H9 (cell line): ENCODE results near the gene THOC5. TPM values are rescaled to one million over a fixed set of nuclear protein-coding genes. Genes with fewer than 3 reads are reported as not detected.

Source experiments
- DNase-seq: peaks from one replicate; pipeline ENCODE4 v3.0.0-alpha.2; 2017
- H2AFZ ChIP-seq: one replicate; pipeline ENCODE4 v1.6.1; 2013; ENCODE audit warnings: mild to moderate bottlenecking, low read length, control low read depth, moderate library complexity
- H2AK5ac ChIP-seq: 2 replicates; pipeline ENCODE4 v1.6.1; 2013; ENCODE audit warnings: low read length, control low read depth, mixed read lengths; ENCODE audit not compliant: insufficient read length
- H2BK120ac ChIP-seq: one replicate; pipeline ENCODE4 v1.6.1; 2013; ENCODE audit warnings: low read depth, mild to moderate bottlenecking, low read length, control low read depth, inconsistent platforms; ENCODE audit not compliant: poor library complexity, severe bottlenecking
- H2BK12ac ChIP-seq: 2 replicates; pipeline ENCODE4 v1.6.1; 2013; ENCODE audit warnings: low read length, control low read depth, mixed read lengths, low read depth; ENCODE audit not compliant: insufficient read length
- H2BK15ac ChIP-seq: 2 replicates; pipeline ENCODE4 v1.6.1; 2013; ENCODE audit warnings: low read depth, low read length, control low read depth
- H2BK20ac ChIP-seq: one replicate; pipeline ENCODE4 v1.6.1; 2013; ENCODE audit warnings: low read depth, mild to moderate bottlenecking, low read length, control low read depth, inconsistent platforms; ENCODE audit not compliant: poor library complexity, severe bottlenecking
- H2BK5ac ChIP-seq: 2 replicates; pipeline ENCODE4 v1.6.1; 2013; ENCODE audit warnings: low read length, control low read depth, mixed read lengths; ENCODE audit not compliant: insufficient read length
- H3K14ac ChIP-seq: 2 replicates; pipeline ENCODE4 v1.6.1; 2013; ENCODE audit warnings: low read length, control low read depth; ENCODE audit not compliant: insufficient read depth
- H3K18ac ChIP-seq: 2 replicates; pipeline ENCODE4 v1.6.1; 2013; ENCODE audit warnings: low read depth, mild to moderate bottlenecking, mixed read lengths, low read length, control low read depth; ENCODE audit not compliant: insufficient read length
- H3K23ac ChIP-seq: 2 replicates; pipeline ENCODE4 v1.6.1; 2013; ENCODE audit warnings: low read length, control low read depth, mixed read lengths, low read depth; ENCODE audit not compliant: insufficient read length
- H3K23me2 ChIP-seq: 2 replicates; pipeline ENCODE4 v1.6.1; 2013; ENCODE audit warnings: low read depth, mild to moderate bottlenecking, mixed read lengths, low read length, control low read depth; ENCODE audit not compliant: insufficient read length, poor library complexity, severe bottlenecking
- H3K27ac ChIP-seq: 2 replicates; pipeline ENCODE4 v1.5.1; 2013; ENCODE audit warnings: low read length, control low read depth, mixed read lengths, low read depth; ENCODE audit not compliant: insufficient read length
- H3K27me3 ChIP-seq: 2 replicates; pipeline ENCODE4 v1.6.1; 2013; ENCODE audit warnings: low read length, control low read depth, inconsistent platforms; ENCODE audit not compliant: insufficient read depth
- H3K4ac ChIP-seq: 2 replicates; pipeline ENCODE4 v1.6.1; 2013; ENCODE audit warnings: low read depth, mild to moderate bottlenecking, control low read depth, inconsistent platforms, low read length, moderate library complexity
- H3K4me1 ChIP-seq: 2 replicates; pipeline ENCODE4 v1.6.1; 2013; ENCODE audit warnings: low read length, control low read depth, inconsistent platforms; ENCODE audit not compliant: insufficient read depth
- H3K4me2 ChIP-seq: 2 replicates; pipeline ENCODE4 v1.6.1; 2013; ENCODE audit warnings: low read length, control low read depth, mixed read lengths; ENCODE audit not compliant: insufficient read length, insufficient read depth
- H3K56ac ChIP-seq: 2 replicates; pipeline ENCODE4 v1.6.1; 2013; ENCODE audit warnings: low read depth, mild to moderate bottlenecking, mixed read lengths, low read length, control low read depth; ENCODE audit not compliant: insufficient read length
- H3K79me1 ChIP-seq: 2 replicates; pipeline ENCODE4 v1.6.1; 2013; ENCODE audit warnings: low read depth, mild to moderate bottlenecking, moderate library complexity, low read length, control low read depth, inconsistent platforms; ENCODE audit not compliant: insufficient read depth, poor library complexity, severe bottlenecking
- H3K79me2 ChIP-seq: 2 replicates; pipeline ENCODE4 v1.6.1; 2013; ENCODE audit warnings: low read length, control low read depth, inconsistent platforms; ENCODE audit not compliant: insufficient read depth
- H3K9ac ChIP-seq: 2 replicates; pipeline ENCODE4 v1.6.1; 2013; ENCODE audit warnings: low read length, control low read depth, mixed read lengths; ENCODE audit not compliant: insufficient read length; ENCODE audit errors: extremely low read depth
- H3K9me3 ChIP-seq: one replicate; pipeline ENCODE4 v1.6.1; 2013; ENCODE audit warnings: low read depth, low read length, inconsistent platforms; ENCODE audit not compliant: control insufficient read depth
- H3T11ph ChIP-seq: one replicate; pipeline ENCODE4 v1.6.1; 2013; ENCODE audit warnings: mild to moderate bottlenecking, low read length, control low read depth, inconsistent platforms
- H4K20me1 ChIP-seq: one replicate; pipeline ENCODE4 v1.6.1; 2013; ENCODE audit not compliant: control insufficient read depth, insufficient read length, insufficient read depth
- H4K5ac ChIP-seq: 2 replicates; pipeline ENCODE4 v1.6.1; 2013; ENCODE audit warnings: low read depth, mild to moderate bottlenecking, mixed read lengths, low read length, control low read depth; ENCODE audit not compliant: insufficient read length
- H4K8ac ChIP-seq: replicated peaks from 2 replicates; pipeline ENCODE4 v1.6.1; 2013; ENCODE audit warnings: low read length, control low read depth, mixed read lengths, low read depth; ENCODE audit not compliant: insufficient read length
- H4K91ac ChIP-seq: 2 replicates; pipeline ENCODE4 v1.6.1; 2013; ENCODE audit warnings: low read depth, mild to moderate bottlenecking, moderate library complexity, mixed read lengths, low read length, control low read depth; ENCODE audit not compliant: insufficient read length
- H3K27ac Mint-ChIP-seq, 3 experiments: 2 replicates in 2 of 3; 3 replicates in 1 of 3; pipeline ENCODE4 v1.8.0; 2020 to 2021; ENCODE audit warnings: mixed read lengths in 3 of 3, mild to moderate bottlenecking in 1 of 3, moderate library complexity in 1 of 3
- H3K27me3 Mint-ChIP-seq: 2 replicates; pipeline ENCODE4 v1.8.0; 2021; ENCODE audit warnings: low read depth, mild to moderate bottlenecking, moderate library complexity, mixed read lengths
- H3K36me3 Mint-ChIP-seq, 3 experiments: 2 replicates in 2 of 3; 3 replicates in 1 of 3; pipeline ENCODE4 v1.8.0; 2020 to 2021; ENCODE audit warnings: low read depth in 3 of 3, mixed read lengths in 3 of 3; ENCODE audit not compliant: insufficient read depth in 1 of 3
- H3K4me1 Mint-ChIP-seq, 2 experiments: 2 replicates each; pipeline ENCODE4 v1.8.0; 2020; ENCODE audit warnings: mixed read lengths in 2 of 2
- H3K4me3 Mint-ChIP-seq, 2 experiments: 2 replicates in 1 of 2; 3 replicates in 1 of 2; pipeline ENCODE4 v1.8.0; 2020 to 2021; ENCODE audit warnings: mild to moderate bottlenecking in 2 of 2, mixed read lengths in 2 of 2, moderate library complexity in 1 of 2
- H3K9me3 Mint-ChIP-seq, 2 experiments: 2 replicates in 1 of 2; 3 replicates in 1 of 2; pipeline ENCODE4 v1.8.0; 2020; ENCODE audit warnings: mild to moderate bottlenecking in 2 of 2, mixed read lengths in 2 of 2, moderate library complexity in 1 of 2
- WGBS: extraction: QIAGEN DNeasy Blood & Tissue Kit; methylation state at CpG from one replicate; pipeline ENCODE4 v1.1.7; 2013; ENCODE audit warnings: missing lambda C conversion rate, low lambda C conversion rate, mixed read lengths; ENCODE audit not compliant: insufficient read length; ENCODE audit errors: extremely low coverage; 5-methylcytosine and 5-hydroxymethylcytosine counted together
- total RNA-seq: library from RNA; stranded (reverse); gene quantifications from 2 replicates; pipeline ENCODE4 v1.2.1, GENCODE V29; 2021
- TF ChIP-seq, protein P1 (sequence below): fragments of 200-600 bp; sonication (generic); conservative IDR thresholded peaks from 3 replicates; pipeline ENCODE4 v1.8.0; 2021; ENCODE audit warnings: antibody characterized with exemption, mild to moderate bottlenecking

Gene THOC5
- total RNA-seq, 1 experiment from 2014 or later, result 71.8 TPM

DNA sequence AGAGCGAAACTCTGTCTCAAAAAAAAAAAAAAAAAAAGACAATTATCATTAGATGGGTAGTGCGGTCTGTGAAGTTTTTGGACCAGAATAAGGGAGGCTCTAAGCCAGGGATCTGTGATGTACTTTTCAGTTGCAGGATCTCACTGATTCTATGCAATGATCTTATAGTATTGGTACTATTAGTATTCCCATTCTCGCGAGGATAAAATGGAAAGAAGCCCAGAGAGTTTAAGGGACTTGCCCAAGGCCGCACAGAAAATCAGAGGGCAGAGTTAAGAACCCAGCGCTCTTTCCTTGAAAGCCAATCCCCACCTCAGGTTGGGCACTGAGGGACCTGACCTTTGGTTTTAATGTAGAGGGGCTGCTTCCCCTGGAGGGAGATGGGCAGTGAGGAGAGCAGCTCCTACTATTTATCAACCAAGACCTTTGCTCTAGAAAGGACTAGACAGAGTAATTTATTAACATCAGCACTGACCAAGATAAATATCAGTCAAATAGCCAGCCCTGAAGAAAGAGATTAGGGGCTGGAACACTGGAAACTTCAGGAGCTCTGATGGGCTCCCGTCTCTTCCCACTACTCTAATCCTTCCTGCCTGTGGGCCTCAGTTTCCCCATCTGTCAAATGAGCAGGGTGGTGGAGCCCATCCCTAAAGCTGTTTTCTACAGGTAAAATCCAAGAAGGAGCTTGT, 21.3 kb upstream of the THOC5 start:
- no peak overlapping the region for H4K8ac ChIP-seq
- no peak overlapping the region for H3K18ac ChIP-seq
- H3K4me2 ChIP-seq, result no peak overlapping the region
- TF ChIP-seq, protein P1, sequence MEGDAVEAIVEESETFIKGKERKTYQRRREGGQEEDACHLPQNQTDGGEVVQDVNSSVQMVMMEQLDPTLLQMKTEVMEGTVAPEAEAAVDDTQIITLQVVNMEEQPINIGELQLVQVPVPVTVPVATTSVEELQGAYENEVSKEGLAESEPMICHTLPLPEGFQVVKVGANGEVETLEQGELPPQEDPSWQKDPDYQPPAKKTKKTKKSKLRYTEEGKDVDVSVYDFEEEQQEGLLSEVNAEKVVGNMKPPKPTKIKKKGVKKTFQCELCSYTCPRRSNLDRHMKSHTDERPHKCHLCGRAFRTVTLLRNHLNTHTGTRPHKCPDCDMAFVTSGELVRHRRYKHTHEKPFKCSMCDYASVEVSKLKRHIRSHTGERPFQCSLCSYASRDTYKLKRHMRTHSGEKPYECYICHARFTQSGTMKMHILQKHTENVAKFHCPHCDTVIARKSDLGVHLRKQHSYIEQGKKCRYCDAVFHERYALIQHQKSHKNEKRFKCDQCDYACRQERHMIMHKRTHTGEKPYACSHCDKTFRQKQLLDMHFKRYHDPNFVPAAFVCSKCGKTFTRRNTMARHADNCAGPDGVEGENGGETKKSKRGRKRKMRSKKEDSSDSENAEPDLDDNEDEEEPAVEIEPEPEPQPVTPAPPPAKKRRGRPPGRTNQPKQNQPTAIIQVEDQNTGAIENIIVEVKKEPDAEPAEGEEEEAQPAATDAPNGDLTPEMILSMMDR, result no peak
- no peak overlapping the region for H3K27ac ChIP-seq
- Mint-ChIP-seq H3K36me3 (peaks cover 12 to 27% (median 21%) of the 10 kb centered on the region in 3 experiments; a peak in 6 of 7 replicates), H3K27me3 (no peaks in the 10 kb centered on the region), H3K9me3 (no peaks in the 10 kb centered on the region), H3K27ac (0 out of 7 replicates have a peak overlapping the region, but pooled peaks of 1 of the 3 experiments have one; percentile 21), H3K4me3 (no peak overlapping the region), H3K4me1 (peaks cover 5 to 6% of the 10 kb centered on the region in 2 experiments)
- H3K14ac ChIP-seq, result no peak overlapping the region
- H3K4ac ChIP-seq, result no peak overlapping the region
- no peaks in the 10 kb centered on the region for H3K79me2 ChIP-seq
- no peaks in the 10 kb centered on the region for H3K9me3 ChIP-seq
- H3K23me2 ChIP-seq, result peaks cover 4% of the 10 kb centered on the region
- no peaks in the 10 kb centered on the region for H3K27me3 ChIP-seq
- no peak overlapping the region for H3K56ac ChIP-seq
- peaks cover 3% of the 10 kb centered on the region; the same call in 1 of the 2 replicates for H3K4me1 ChIP-seq
- WGBS, result no CpG with 5 or more reads among the region's 7 CpGs
- no peak overlapping the region for H4K5ac ChIP-seq
- H4K91ac ChIP-seq, result no peak overlapping the region
- no peaks in the 10 kb centered on the region for H4K20me1 ChIP-seq
- H2BK15ac ChIP-seq, result no peak overlapping the region
- no peaks in the 10 kb centered on the region for H3K79me1 ChIP-seq
- no peak overlapping the region for H3K9ac ChIP-seq
- H3K23ac ChIP-seq, result no peak overlapping the region
- no peak overlapping the region for H2AK5ac ChIP-seq
- H2BK20ac ChIP-seq, result no peak overlapping the region
- H2BK12ac ChIP-seq, result no peak overlapping the region
- no peak overlapping the region for H2BK120ac ChIP-seq
- no peak overlapping the region for H2AFZ ChIP-seq
- DNase-seq, result no peak
- H3T11ph ChIP-seq, result no peak overlapping the region
- no peak overlapping the region for H2BK5ac ChIP-seq
